Gastrocnemius medialis (tissue), 4 donors: ENCODE measurements around the gene DISC1. TPM values are rescaled to one million over a fixed set of nuclear protein-coding genes. Genes with fewer than 3 reads are reported as not detected.
"Not testable (repeated sequence)": the region's sequence is repeated elsewhere in the genome, so short reads cannot be mapped to it uniquely, and the experiment has no call there.

Source experiments
- ATAC-seq, 2 donors: fragments of 150-250 bp; one replicate each; pipeline ENCODE4 v1.9.1; 2016
- DNase-seq, 2 donors: peaks; one replicate each; pipeline ENCODE4 v3.0.0-alpha.2; 2019
- H3K27ac ChIP-seq, 4 donors: fragments of 200-600 bp; sonication (generic); 1 replicate in 1 of 4; 2 replicates in 3 of 4; pipeline ENCODE4 v1.5.1; 2016 to 2018; ENCODE audit warnings: mild to moderate bottlenecking in 2 of 4, moderate library complexity in 1 of 4
- H3K27me3 ChIP-seq, 3 donors: fragments of 200-600 bp; sonication (generic) in 2 of 3; 1 replicate in 1 of 3; 2 replicates in 2 of 3; pipeline versions ENCODE4 v1.5.1 to v1.6.0; 2016 to 2019; ENCODE audit warnings: mild to moderate bottlenecking in 1 of 3, moderate library complexity in 1 of 3
- H3K36me3 ChIP-seq, 2 donors: fragments of 200-600 bp; sonication (generic) in 1 of 2; one replicate each; pipeline ENCODE4 v1.5.1; 2017 to 2018
- H3K4me1 ChIP-seq, 2 donors: fragments of 200-600 bp; sonication (generic) in 1 of 2; one replicate each; pipeline ENCODE4 v1.5.1; 2016 to 2017; ENCODE audit warnings: mild to moderate bottlenecking in 2 of 2
- H3K4me3 ChIP-seq, 4 donors: fragments of 200-600 bp; sonication (generic) in 3 of 4; 1 replicate in 1 of 4; 2 replicates in 3 of 4; pipeline ENCODE4 v1.5.1; 2016 to 2019; ENCODE audit warnings: mild to moderate bottlenecking in 2 of 4
- H3K9me3 ChIP-seq, 3 donors: fragments of 200-600 bp; sonication (generic) in 2 of 3; 1 replicate in 1 of 3; 2 replicates in 2 of 3; pipeline ENCODE4 v1.5.1; 2016 to 2019
- CTCF ChIP-seq, 5 experiments: fragments of 450-650 bp in 3 of 5; fragments of 200-600 bp in 2 of 5; sonication (generic) in 2 of 5; IDR thresholded peaks in 4 of 5; conservative IDR thresholded peaks in 1 of 5; 1 replicate in 4 of 5; 2 replicates in 1 of 5; pipeline ENCODE4 v1.5.1; 2016 to 2019; ENCODE audit warnings: antibody characterized with exemption in 5 of 5, mild to moderate bottlenecking in 3 of 5, moderate library complexity in 3 of 5
- POLR2A ChIP-seq, 2 donors: fragments of 450-650 bp; IDR thresholded peaks; one replicate each; pipeline ENCODE4 v1.6.1; 2017; ENCODE audit warnings: antibody characterized with exemption in 2 of 2, mild to moderate bottlenecking in 2 of 2, moderate library complexity in 2 of 2
- in situ Hi-C, 4 donors: fragments of 200-750 bp; cut with MboI; loops; one replicate each; pipeline versions ENCODE4 v1.15.0 to v1.8.0; 2017; ENCODE audit warnings: low sequenced_read_pairs in 4 of 4
- intact Hi-C: fragments of 100-400 bp; cut with DNase I; formaldehyde crosslinking; loops from one replicate; pipeline ENCODE4 v1.15.1; 2023; ENCODE audit warnings: low total_unique reads
- total RNA-seq, 4 donors: library from RNA; depleted of rRNA; stranded (reverse); fragments of >200 nt; gene quantifications; one replicate each; pipeline versions ENCODE4 v1.1.0 to v1.2.3, GENCODE V29; 2016

DISC1 gene
- total RNA-seq, 4 donors from 2014 or later = 2.3 to 5.8 (median 2.6) TPM

DNA sequence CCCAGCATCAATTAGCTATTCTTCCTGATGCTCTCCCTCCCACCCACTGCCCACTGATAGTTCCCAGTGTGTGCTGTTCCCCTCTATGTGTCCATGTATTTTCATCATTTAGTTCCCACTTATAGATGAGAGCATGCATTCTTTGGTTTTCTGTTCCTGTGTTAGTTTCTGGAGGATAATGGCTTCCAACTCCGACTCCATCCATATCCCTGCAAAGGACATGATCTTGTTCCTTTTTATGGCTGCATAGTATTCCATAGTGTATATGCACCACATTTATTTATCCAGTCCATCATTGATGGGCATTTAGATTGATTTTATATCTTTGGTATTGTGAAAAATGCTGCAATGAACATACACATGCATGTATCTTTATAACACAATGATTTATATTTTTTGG, 30.2 kb downstream of the DISC1 start:
- intact Hi-C loops = no loop called here
- Histone ChIP-seq H3K36me3 (no peaks in the 10 kb centered on the region), H3K9me3 (no peaks in the 10 kb centered on the region), H3K4me3 (no peak overlapping the region), H3K4me1 (no peaks in the 10 kb centered on the region), H3K27me3 (no peaks in the 10 kb centered on the region), H3K27ac (no peak overlapping the region)
- no peak for TF ChIP-seq POLR2A (IDR thresholded peaks at IDR 0.05)
- no peak for TF ChIP-seq CTCF (IDR thresholded peaks at IDR 0.05 in 4 of 5, conservative IDR thresholded peaks at IDR 0.05 in 1 of 5)
- in situ Hi-C loops = no loop called here
- DNase-seq = no peak
- no peak for ATAC-seq

DNA sequence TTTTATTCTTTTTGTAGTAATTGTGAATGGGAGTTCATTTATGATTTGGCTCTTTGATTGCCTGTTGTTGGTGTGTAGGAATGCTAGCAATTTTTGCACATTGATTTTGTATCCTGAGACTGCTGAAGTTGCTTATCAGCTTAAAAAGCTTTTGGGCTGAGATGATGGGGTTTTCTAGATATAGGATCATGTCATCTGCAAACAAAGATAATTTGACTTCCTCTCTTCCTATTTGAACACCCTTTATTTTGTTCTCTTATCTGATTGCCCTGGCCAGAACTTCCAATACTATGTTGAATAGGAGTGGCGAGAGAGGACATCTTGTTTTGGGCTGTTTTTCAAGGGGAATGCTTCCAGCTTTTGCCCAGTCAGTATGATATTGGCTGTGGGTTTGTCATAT, 31.6 kb downstream of the DISC1 start:
- H3K36me3 ChIP-seq, H3K27me3 ChIP-seq, ATAC-seq, H3K27ac ChIP-seq, intact Hi-C loops, in situ Hi-C loops, H3K4me1 ChIP-seq, H3K4me3 ChIP-seq, DNase-seq, H3K9me3 ChIP-seq: not testable (repeated sequence)

GRCh38 chr1:231660198-231660597, 33.6 kb downstream of the DISC1 start:
- Histone ChIP-seq H3K36me3 (no peaks in the 10 kb centered on the region), H3K27me3 (no peaks in the 10 kb centered on the region), H3K4me1 (no peaks in the 10 kb centered on the region), H3K27ac (no peak overlapping the region), H3K4me3 (no peak overlapping the region), H3K9me3 (peaks cover 0 to 7% (median 0%) of the 10 kb centered on the region in 3 donors)
- in situ Hi-C loops = no loop called here
- no peak for ATAC-seq
- TF ChIP-seq POLR2A (IDR thresholded peaks at IDR 0.05) (no peak), CTCF (IDR thresholded peaks at IDR 0.05 in 4 of 5, conservative IDR thresholded peaks at IDR 0.05 in 1 of 5) (no peak)
- no peak for DNase-seq
- intact Hi-C loops = no loop called here

DNA sequence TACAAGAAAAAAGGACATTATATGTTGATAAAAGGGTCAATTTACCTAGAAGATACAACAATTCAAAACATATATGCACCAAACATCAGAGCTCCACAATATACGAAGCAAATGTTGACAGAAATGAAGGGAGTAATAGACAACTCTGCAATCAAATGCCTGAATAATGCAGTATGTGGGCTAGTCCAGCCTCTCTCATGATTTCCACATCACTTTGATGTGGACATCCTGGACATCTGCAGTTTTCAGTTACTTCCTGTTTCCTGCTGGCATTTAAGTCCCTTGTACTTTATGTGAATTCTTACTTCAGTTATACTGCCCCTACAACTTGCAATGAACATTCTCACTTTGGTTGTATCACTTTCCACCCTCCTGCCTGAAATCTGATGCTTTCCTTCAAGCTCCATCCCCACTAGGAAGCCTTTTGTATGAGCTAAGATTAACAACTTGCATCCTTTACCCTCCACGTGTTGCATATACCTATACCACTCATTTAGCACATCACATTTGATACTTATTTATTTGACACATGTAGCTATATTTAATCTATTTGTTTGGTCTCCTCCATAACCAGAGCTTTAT, 36.7 kb downstream of the DISC1 start:
- no peak for TF ChIP-seq CTCF (IDR thresholded peaks at IDR 0.05 in 4 of 5, conservative IDR thresholded peaks at IDR 0.05 in 1 of 5)
- no peak for TF ChIP-seq POLR2A (IDR thresholded peaks at IDR 0.05)
- no peaks in the 10 kb centered on the region for H3K27me3 ChIP-seq
- H3K4me1 ChIP-seq = no peaks in the 10 kb centered on the region
- no peak overlapping the region for H3K4me3 ChIP-seq
- ATAC-seq (no peak), DNase-seq (no peak)
- H3K9me3 ChIP-seq = peaks cover 0 to 7% (median 0%) of the 10 kb centered on the region in 3 donors
- in situ Hi-C loops = no loop called here
- H3K36me3 ChIP-seq = no peaks in the 10 kb centered on the region
- intact Hi-C loops = no loop called here
- no peak overlapping the region for H3K27ac ChIP-seq

- no peak for ATAC-seq
- H3K27me3 ChIP-seq = no peaks in the 10 kb centered on the region
- peaks cover 0 to 12% (median 0%) of the 10 kb centered on the region in 3 donors for H3K9me3 ChIP-seq
- in situ Hi-C loops (no loop called here), intact Hi-C loops (no loop called here)
- no peak for TF ChIP-seq POLR2A (IDR thresholded peaks at IDR 0.05)
- TF ChIP-seq CTCF (IDR thresholded peaks at IDR 0.05 in 4 of 5, conservative IDR thresholded peaks at IDR 0.05 in 1 of 5) = no peak
- H3K36me3 ChIP-seq = no peaks in the 10 kb centered on the region
- no peaks in the 10 kb centered on the region for H3K4me1 ChIP-seq
- no peak overlapping the region for H3K4me3 ChIP-seq
- DNase-seq = no peak
- H3K27ac ChIP-seq = no peak overlapping the region
Measured at GRCh38 chr1:231665101-231665500, 38.5 kb downstream of the DISC1 start.
